HCT116 (cell line): Measurements from ENCODE around the gene ANO2. TPM values are rescaled to one million over a fixed set of nuclear protein-coding genes. Genes with fewer than 3 reads are reported as not detected.
"Not testable (repeated sequence)": the region's sequence is repeated elsewhere in the genome, so short reads cannot be mapped to it uniquely, and the experiment has no call there.

Experiments
- ATAC-seq: fragments of 200-7000 bp; cut with Tn5 transposase; 2 replicates; pipeline ENCODE4 v1.9.1; 2020; ENCODE audit warnings: mild to moderate bottlenecking, moderate library complexity
- BruUV-seq: library from RNA; stranded (reverse); fragments of 400-500 nt; replicated peaks from 2 replicates; lab custom pipeline; 2021; lab: Mats Ljungman, UMichigan
- CTCF ChIA-PET: fragments of 300-600 bp; sonication (Branson Sonifier 250); formaldehyde crosslinking; loops from one replicate; lab custom pipeline; 2021; ENCODE audit warnings: antibody characterized with exemption; lab: Charles Lee
- POLR2A ChIA-PET: fragments of 300-600, 350-600 bp; sonication (Branson Sonifier 250); formaldehyde crosslinking; loops from one replicate; lab custom pipeline; 2021; ENCODE audit warnings: antibody characterized with exemption; lab: Charles Lee
- RAD21 ChIA-PET, 2 experiments: fragments of 300-600 bp; sonication (Branson Sonifier 250); formaldehyde crosslinking; loops; one replicate each; lab custom pipeline; 2023; ENCODE audit warnings: low total read pairs in 2 of 2; ENCODE audit not compliant: uncharacterized antibody in 2 of 2, unreplicated experiment in 2 of 2, low non-redundant PET in 1 of 2; lab: Charles Lee
- DNase-seq: peaks from one replicate; pipeline ENCODE4 v3.0.0-alpha.2; 2010; ENCODE audit warnings: low read depth, low spot score
- H2AFZ ChIP-seq: fragments of 200-600 bp; shearing (Covaris generic), sonication (generic); 2 replicates; pipeline ENCODE4 v1.6.1; 2017; ENCODE audit warnings: low read depth, mixed run types, mixed read lengths, antibody characterized with exemption, low read length; ENCODE audit not compliant: poor library complexity, severe bottlenecking
- H3K27ac ChIP-seq: 2 replicates; pipeline ENCODE4 v1.5.1; 2012; ENCODE audit warnings: low read depth, low read length
- H3K27me3 ChIP-seq: fragments of 200-600 bp; sonication (generic); 2 replicates; pipeline ENCODE4 v1.6.1; 2016; ENCODE audit warnings: mixed run types, low read length, mixed read lengths; ENCODE audit not compliant: insufficient read depth
- H3K36me3 ChIP-seq, 2 experiments: fragments of 200-500 bp in 1 of 2; fragments of 200-600 bp in 1 of 2; sonication (Bioruptor generic) in 1 of 2; sonication (generic) in 1 of 2; 2 replicates each; pipeline versions ENCODE4 v1.5.1 to v1.6.1; 2014 to 2016; ENCODE audit warnings: low read length in 2 of 2, inconsistent platforms in 1 of 2, mixed read lengths in 1 of 2, mixed run types in 1 of 2; ENCODE audit not compliant: insufficient read depth in 2 of 2, control insufficient read depth in 1 of 2
- H3K4me1 ChIP-seq, 2 experiments: fragments of 200-600 bp in 1 of 2; sonication (generic) in 1 of 2; 2 replicates each; pipeline versions ENCODE4 v1.5.1 to v1.6.1; 2012 to 2017; ENCODE audit warnings: low read length in 2 of 2, inconsistent platforms in 1 of 2, mild to moderate bottlenecking in 1 of 2, mixed read lengths in 1 of 2, mixed run types in 1 of 2, moderate library complexity in 1 of 2; ENCODE audit not compliant: insufficient read depth in 2 of 2, control insufficient read depth in 1 of 2
- H3K4me2 ChIP-seq: fragments of 200-600 bp; sonication (generic); 2 replicates; pipeline ENCODE4 v1.6.1; 2017; ENCODE audit warnings: mixed run types, low read length, mixed read lengths
- H3K4me3 ChIP-seq, 2 experiments: fragments of 200-600 bp in 1 of 2; sonication (generic) in 1 of 2; replicated peaks in 1 of 2; 2 replicates each; pipeline ENCODE4 v1.5.1; 2011 to 2016; ENCODE audit warnings: low read length in 2 of 2, control low read depth in 1 of 2, low read depth in 1 of 2, mild to moderate bottlenecking in 1 of 2, mixed read lengths in 1 of 2, mixed run types in 1 of 2
- H3K79me2 ChIP-seq: fragments of 200-600 bp; sonication (generic); 2 replicates; pipeline ENCODE4 v1.6.1; 2017; ENCODE audit warnings: mild to moderate bottlenecking, mixed run types, low read length, moderate library complexity, mixed read lengths; ENCODE audit not compliant: insufficient read depth
- H3K9ac ChIP-seq: fragments of 200-600 bp; sonication (generic); 2 replicates; pipeline ENCODE4 v1.6.1; 2016; ENCODE audit warnings: low read length, mixed read lengths
- H3K9me2 ChIP-seq: fragments of 200-600 bp; sonication (generic), shearing (Covaris generic); 2 replicates; pipeline ENCODE4 v1.6.1; 2017; ENCODE audit warnings: mixed run types, mild to moderate bottlenecking, moderate library complexity; ENCODE audit not compliant: insufficient read depth
- H3K9me3 ChIP-seq, 2 experiments: fragments of 200-500 bp in 1 of 2; fragments of 200-600 bp in 1 of 2; sonication (Bioruptor generic) in 1 of 2; sonication (generic) in 1 of 2; 2 replicates each; pipeline ENCODE4 v1.6.1; 2014 to 2017; ENCODE audit warnings: low read length in 2 of 2, mixed read lengths in 2 of 2, inconsistent platforms in 1 of 2, low read depth in 1 of 2, mild to moderate bottlenecking in 1 of 2, mixed run types in 1 of 2, moderate library complexity in 1 of 2; ENCODE audit not compliant: control insufficient read depth in 1 of 2, insufficient read depth in 1 of 2
- H4K20me1 ChIP-seq: fragments of 200-600 bp; sonication (generic), shearing (Covaris generic); 2 replicates; pipeline ENCODE4 v1.6.1; 2017; ENCODE audit warnings: mixed run types, mild to moderate bottlenecking, moderate library complexity; ENCODE audit not compliant: insufficient read depth
- CEBPB ChIP-seq: IDR thresholded peaks from 2 replicates; pipeline ENCODE4 v1.6.1; 2012; ENCODE audit warnings: low read depth
- EGR1 ChIP-seq: IDR thresholded peaks from 2 replicates; pipeline ENCODE4 v1.6.1; 2012; ENCODE audit warnings: low read depth
- ELF1 ChIP-seq: IDR thresholded peaks from 2 replicates; pipeline ENCODE4 v1.6.1; 2012; ENCODE audit warnings: low read depth, borderline replicate concordance
- EZH2 ChIP-seq: fragments of 200-600 bp; sonication (generic); IDR thresholded peaks from 2 replicates; pipeline ENCODE4 v1.6.1; 2017; ENCODE audit warnings: antibody characterized with exemption, mixed run types
- EZH2phosphoT487 ChIP-seq: fragments of 200-600 bp; IDR thresholded peaks from 2 replicates; pipeline ENCODE4 v1.6.1; 2018; ENCODE audit warnings: antibody characterized with exemption, borderline replicate concordance
- POLR2A ChIP-seq: IDR thresholded peaks from 2 replicates; pipeline ENCODE4 v1.7.0; 2011; ENCODE audit warnings: borderline replicate concordance; ENCODE audit not compliant: insufficient read depth, insufficient read length; ENCODE audit errors: extremely low read depth
- SIN3A ChIP-seq: IDR thresholded peaks from 2 replicates; pipeline ENCODE4 v1.6.1; 2012; ENCODE audit warnings: low read depth
- SP1 ChIP-seq: IDR thresholded peaks from 2 replicates; pipeline ENCODE4 v1.6.1; 2012; ENCODE audit warnings: low read depth
- TCF7L2 ChIP-seq: IDR thresholded peaks from 2 replicates; pipeline ENCODE4 v1.7.0; 2011; ENCODE audit warnings: borderline replicate concordance, inconsistent platforms; ENCODE audit not compliant: insufficient read depth, insufficient read length; ENCODE audit errors: extremely low read depth
- intact Hi-C: fragments of 100-400 bp; cut with micrococcal nuclease; formaldehyde crosslinking; loops from 2 replicates; pipeline ENCODE4 v1.10.0; 2022
- total RNA-seq: library from RNA; stranded (reverse); gene quantifications from one replicate; pipeline ENCODE4 v1.2.1, GENCODE V29; 2021; ENCODE audit not compliant: unreplicated experiment
- TF ChIP-seq, protein P1 (sequence below): IDR thresholded peaks from 2 replicates; pipeline ENCODE4 v1.6.1; 2012
- TF ChIP-seq, protein P2 (sequence below): IDR thresholded peaks from 2 replicates; pipeline ENCODE4 v1.6.1; 2012
- TF ChIP-seq, protein P3 (sequence below), 3 experiments: fragments of 200-600 bp in 1 of 3; sonication (generic) in 1 of 3; IDR thresholded peaks in 2 of 3; conservative IDR thresholded peaks in 1 of 3; 2 replicates each; pipeline ENCODE4 v1.5.1; 2012 to 2017; ENCODE audit warnings: low read depth in 2 of 3, low read length in 2 of 3, antibody characterized with exemption in 1 of 3, borderline replicate concordance in 1 of 3, control low read depth in 1 of 3, mild to moderate bottlenecking in 1 of 3, mixed read lengths in 1 of 3, mixed run types in 1 of 3, moderate library complexity in 1 of 3; ENCODE audit not compliant: insufficient read depth in 1 of 3

Gene ANO2
- total RNA-seq, 1 experiment from 2014 or later, result not detected

DNA sequence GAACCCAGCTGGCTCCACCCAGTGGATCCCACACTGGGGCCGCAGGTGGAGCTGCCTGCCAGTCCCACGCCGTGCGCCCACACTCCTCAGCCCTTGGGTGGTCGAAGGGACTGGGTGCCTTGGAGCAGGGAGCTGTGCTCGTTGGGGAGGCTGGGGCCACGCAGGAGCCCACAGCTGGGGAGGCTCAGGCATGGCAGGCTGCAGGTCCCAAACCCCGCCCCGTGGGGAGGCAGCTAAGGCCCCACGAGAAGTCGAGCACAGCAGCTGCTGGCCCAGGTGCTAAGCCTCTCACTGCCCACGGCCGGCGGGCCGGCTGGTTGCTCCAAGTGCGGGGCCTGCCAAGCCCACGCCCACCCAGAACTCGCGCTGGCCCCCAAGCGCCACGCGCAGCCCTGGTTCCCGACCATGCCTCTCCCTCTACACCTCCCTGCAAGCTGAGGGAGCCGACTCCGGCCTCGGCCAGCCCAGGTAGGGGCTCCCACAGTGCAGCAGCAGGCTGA, 56.2 kb downstream of the ANO2 start:
- RAD21 ChIA-PET, result no interaction called here

DNA sequence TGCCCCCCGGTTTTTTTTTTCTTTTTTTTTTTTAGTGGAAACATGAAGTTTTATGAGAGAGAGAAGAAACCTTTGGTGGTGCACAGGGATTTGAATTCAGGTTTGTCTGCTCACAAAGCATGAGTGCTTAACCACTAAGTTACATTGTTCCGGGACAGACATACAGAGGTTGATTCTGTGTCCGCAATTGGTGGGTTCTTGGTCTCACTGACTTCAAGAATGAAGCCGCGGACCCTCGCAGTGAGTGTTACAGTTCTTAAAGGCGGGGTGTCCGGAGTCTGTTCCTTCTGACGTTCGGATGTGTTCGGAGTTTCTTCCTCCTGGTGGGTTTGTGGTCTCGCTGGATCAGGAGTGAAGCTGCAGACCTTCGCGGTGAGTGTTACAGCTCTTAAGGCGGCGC, 57.2 kb downstream of the ANO2 start:
- intact Hi-C loops, RAD21 ChIA-PET, H2AFZ ChIP-seq, H3K27ac ChIP-seq, H3K9me2 ChIP-seq, H3K79me2 ChIP-seq, H3K4me1 ChIP-seq, ATAC-seq, H3K4me2 ChIP-seq, H3K9me3 ChIP-seq, H3K36me3 ChIP-seq, H3K9ac ChIP-seq, DNase-seq, H3K4me3 ChIP-seq, H4K20me1 ChIP-seq, BruUV-seq, POLR2A ChIA-PET: not testable (repeated sequence)
- CTCF ChIA-PET, result interaction anchor here (1.0 kb wide), 1 partner anchor 14 kb away, joined by 4 read pairs; no protein-coding TSS in a partner anchor
- H3K27me3 ChIP-seq, result peaks cover 19% of the 10 kb centered on the region; the same call in 1 of the 2 replicates

More for the DNA sequence above, 56.2 kb downstream of the ANO2 start:
- no peaks in the 10 kb centered on the region for H4K20me1 ChIP-seq
- no peak overlapping the region for H3K9ac ChIP-seq
- no peaks in the 10 kb centered on the region for H3K79me2 ChIP-seq
- H2AFZ ChIP-seq, result no peak overlapping the region
- no TSS peak for BruUV-seq
- H3K4me2 ChIP-seq, result no peak overlapping the region
- no peak for TF ChIP-seq EGR1
- TF ChIP-seq SIN3A, result no peak
- TF ChIP-seq TCF7L2, result no peak
- TF ChIP-seq, protein P1, sequence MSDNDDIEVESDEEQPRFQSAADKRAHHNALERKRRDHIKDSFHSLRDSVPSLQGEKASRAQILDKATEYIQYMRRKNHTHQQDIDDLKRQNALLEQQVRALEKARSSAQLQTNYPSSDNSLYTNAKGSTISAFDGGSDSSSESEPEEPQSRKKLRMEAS, result no peak
- TF ChIP-seq EZH2, result no peak
- TF ChIP-seq, protein P2, sequence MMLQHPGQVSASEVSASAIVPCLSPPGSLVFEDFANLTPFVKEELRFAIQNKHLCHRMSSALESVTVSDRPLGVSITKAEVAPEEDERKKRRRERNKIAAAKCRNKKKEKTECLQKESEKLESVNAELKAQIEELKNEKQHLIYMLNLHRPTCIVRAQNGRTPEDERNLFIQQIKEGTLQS, result no peak
- no peak for TF ChIP-seq POLR2A
- TF ChIP-seq CEBPB, result no peak
- TF ChIP-seq SP1, result no peak
- TF ChIP-seq ELF1, result no peak
- no peak for TF ChIP-seq EZH2phosphoT487
- TF ChIP-seq, protein P3, sequence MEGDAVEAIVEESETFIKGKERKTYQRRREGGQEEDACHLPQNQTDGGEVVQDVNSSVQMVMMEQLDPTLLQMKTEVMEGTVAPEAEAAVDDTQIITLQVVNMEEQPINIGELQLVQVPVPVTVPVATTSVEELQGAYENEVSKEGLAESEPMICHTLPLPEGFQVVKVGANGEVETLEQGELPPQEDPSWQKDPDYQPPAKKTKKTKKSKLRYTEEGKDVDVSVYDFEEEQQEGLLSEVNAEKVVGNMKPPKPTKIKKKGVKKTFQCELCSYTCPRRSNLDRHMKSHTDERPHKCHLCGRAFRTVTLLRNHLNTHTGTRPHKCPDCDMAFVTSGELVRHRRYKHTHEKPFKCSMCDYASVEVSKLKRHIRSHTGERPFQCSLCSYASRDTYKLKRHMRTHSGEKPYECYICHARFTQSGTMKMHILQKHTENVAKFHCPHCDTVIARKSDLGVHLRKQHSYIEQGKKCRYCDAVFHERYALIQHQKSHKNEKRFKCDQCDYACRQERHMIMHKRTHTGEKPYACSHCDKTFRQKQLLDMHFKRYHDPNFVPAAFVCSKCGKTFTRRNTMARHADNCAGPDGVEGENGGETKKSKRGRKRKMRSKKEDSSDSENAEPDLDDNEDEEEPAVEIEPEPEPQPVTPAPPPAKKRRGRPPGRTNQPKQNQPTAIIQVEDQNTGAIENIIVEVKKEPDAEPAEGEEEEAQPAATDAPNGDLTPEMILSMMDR (IDR thresholded peaks at IDR 0.05 in 2 of 3, conservative IDR thresholded peaks at IDR 0.05 in 1 of 3; ENCODE audit: borderline replicate concordance in 1 of 3, insufficient read depth in 1 of 3, low read depth in 2 of 3, low read length in 2 of 3), result no peak
- ATAC-seq, result no peak
- CTCF ChIA-PET, result interaction anchor here (1.0 to 2.1 kb wide), 3 partner anchors 10 to 150 kb away, joined by 4 to 11 read pairs (median 6); no protein-coding TSS in a partner anchor
- H3K9me2 ChIP-seq, result no peaks in the 10 kb centered on the region
- no peak for DNase-seq
- H3K9me3 ChIP-seq, result no peaks in the 10 kb centered on the region
- intact Hi-C loops, result no loop called here
- no peaks in the 10 kb centered on the region for H3K36me3 ChIP-seq
- peaks cover 15% of the 10 kb centered on the region; the same call in 1 of the 2 replicates for H3K27me3 ChIP-seq
- no peak overlapping the region for H3K4me3 ChIP-seq
- no peaks in the 10 kb centered on the region; a peak in 1 of 4 replicates for H3K4me1 ChIP-seq
- POLR2A ChIA-PET, result no interaction called here
- no peak overlapping the region for H3K27ac ChIP-seq
